SK-N-SH treated with all-trans-retinoic acid at 6 μM for 48 hours (cell line): ENCODE results near the gene SORCS2.

Source experiments
- OSR1 ChIP-seq: fragments of 250-450 bp; sonication (Bioruptor Pico); IDR thresholded peaks from 2 replicates; pipeline ENCODE4 v1.8.0; 2022; ENCODE audit warnings: moderate library complexity, mild to moderate bottlenecking, inconsistent platforms
- PPARA ChIP-seq: fragments of 250-450 bp; sonication (Bioruptor Pico); IDR thresholded peaks from 2 replicates; pipeline ENCODE4 v1.5.0; 2020; ENCODE audit warnings: mild to moderate bottlenecking, borderline replicate concordance
- RARB ChIP-seq: fragments of 250-450 bp; sonication (Bioruptor Pico); IDR thresholded peaks from 2 replicates; pipeline ENCODE4 v1.8.0; 2021; ENCODE audit warnings: mild to moderate bottlenecking, moderate library complexity
- TOX ChIP-seq: fragments of 250-450 bp; sonication (Bioruptor Pico); IDR thresholded peaks from 2 replicates; pipeline ENCODE4 v1.8.0; 2021; ENCODE audit warnings: mild to moderate bottlenecking, moderate library complexity, borderline replicate concordance
- ZFP3 ChIP-seq: fragments of 250-450 bp; sonication (Bioruptor Pico); IDR thresholded peaks from 2 replicates; pipeline ENCODE4 v1.5.0; 2020; ENCODE audit warnings: mild to moderate bottlenecking, moderate library complexity
- ZNF565 ChIP-seq: fragments of 450-650 bp; formaldehyde crosslinking; conservative IDR thresholded peaks from 2 replicates; pipeline ENCODE4 v1.5.0; 2020; ENCODE audit warnings: low read depth, mild to moderate bottlenecking, moderate library complexity
- ZNF8 ChIP-seq: fragments of 450-650 bp; formaldehyde crosslinking; IDR thresholded peaks from 2 replicates; pipeline ENCODE4 v1.5.0; 2020; ENCODE audit warnings: mild to moderate bottlenecking, moderate library complexity
- TF ChIP-seq, protein P1 (sequence below): fragments of 250-450 bp; sonication (Bioruptor Pico); IDR thresholded peaks from 2 replicates; pipeline ENCODE4 v1.8.0; 2021; ENCODE audit warnings: low read depth, mild to moderate bottlenecking, moderate library complexity, borderline replicate concordance
- TF ChIP-seq, protein P2 (sequence below): fragments of 250-450 bp; sonication (Bioruptor Pico); IDR thresholded peaks from 2 replicates; pipeline ENCODE4 v1.8.0; 2020; ENCODE audit warnings: mild to moderate bottlenecking, moderate library complexity, borderline replicate concordance
- TF ChIP-seq, protein P3 (sequence below): fragments of 250-450 bp; sonication (Bioruptor Pico); IDR thresholded peaks from 2 replicates; pipeline ENCODE4 v1.5.1; 2020; ENCODE audit warnings: low read depth, mild to moderate bottlenecking, moderate library complexity

GRCh38 chr4:7158991-7159390, 33.3 kb upstream of the SORCS2 start:
- TF ChIP-seq PPARA (CRISPR knock-in tag) (no peak), ZNF565 (CRISPR knock-in tag) (no peak), TOX (CRISPR knock-in tag) (no peak), ZNF8 (CRISPR knock-in tag) (no peak), RARB (CRISPR knock-in tag) (no peak), ZFP3 (CRISPR knock-in tag) (no peak), OSR1 (CRISPR knock-in tag) (no peak)
- TF ChIP-seq, protein P1, sequence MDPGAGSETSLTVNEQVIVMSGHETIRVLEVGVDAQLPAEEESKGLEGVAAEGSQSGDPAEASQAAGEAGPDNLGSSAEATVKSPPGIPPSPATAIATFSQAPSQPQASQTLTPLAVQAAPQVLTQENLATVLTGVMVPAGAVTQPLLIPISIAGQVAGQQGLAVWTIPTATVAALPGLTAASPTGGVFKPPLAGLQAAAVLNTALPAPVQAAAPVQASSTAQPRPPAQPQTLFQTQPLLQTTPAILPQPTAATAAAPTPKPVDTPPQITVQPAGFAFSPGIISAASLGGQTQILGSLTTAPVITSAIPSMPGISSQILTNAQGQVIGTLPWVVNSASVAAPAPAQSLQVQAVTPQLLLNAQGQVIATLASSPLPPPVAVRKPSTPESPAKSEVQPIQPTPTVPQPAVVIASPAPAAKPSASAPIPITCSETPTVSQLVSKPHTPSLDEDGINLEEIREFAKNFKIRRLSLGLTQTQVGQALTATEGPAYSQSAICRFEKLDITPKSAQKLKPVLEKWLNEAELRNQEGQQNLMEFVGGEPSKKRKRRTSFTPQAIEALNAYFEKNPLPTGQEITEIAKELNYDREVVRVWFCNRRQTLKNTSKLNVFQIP, result no peak
- TF ChIP-seq, protein P2, sequence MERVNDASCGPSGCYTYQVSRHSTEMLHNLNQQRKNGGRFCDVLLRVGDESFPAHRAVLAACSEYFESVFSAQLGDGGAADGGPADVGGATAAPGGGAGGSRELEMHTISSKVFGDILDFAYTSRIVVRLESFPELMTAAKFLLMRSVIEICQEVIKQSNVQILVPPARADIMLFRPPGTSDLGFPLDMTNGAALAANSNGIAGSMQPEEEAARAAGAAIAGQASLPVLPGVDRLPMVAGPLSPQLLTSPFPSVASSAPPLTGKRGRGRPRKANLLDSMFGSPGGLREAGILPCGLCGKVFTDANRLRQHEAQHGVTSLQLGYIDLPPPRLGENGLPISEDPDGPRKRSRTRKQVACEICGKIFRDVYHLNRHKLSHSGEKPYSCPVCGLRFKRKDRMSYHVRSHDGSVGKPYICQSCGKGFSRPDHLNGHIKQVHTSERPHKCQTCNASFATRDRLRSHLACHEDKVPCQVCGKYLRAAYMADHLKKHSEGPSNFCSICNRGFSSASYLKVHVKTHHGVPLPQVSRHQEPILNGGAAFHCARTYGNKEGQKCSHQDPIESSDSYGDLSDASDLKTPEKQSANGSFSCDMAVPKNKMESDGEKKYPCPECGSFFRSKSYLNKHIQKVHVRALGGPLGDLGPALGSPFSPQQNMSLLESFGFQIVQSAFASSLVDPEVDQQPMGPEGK (CRISPR knock-in tag), result no peak
- TF ChIP-seq, protein P3, sequence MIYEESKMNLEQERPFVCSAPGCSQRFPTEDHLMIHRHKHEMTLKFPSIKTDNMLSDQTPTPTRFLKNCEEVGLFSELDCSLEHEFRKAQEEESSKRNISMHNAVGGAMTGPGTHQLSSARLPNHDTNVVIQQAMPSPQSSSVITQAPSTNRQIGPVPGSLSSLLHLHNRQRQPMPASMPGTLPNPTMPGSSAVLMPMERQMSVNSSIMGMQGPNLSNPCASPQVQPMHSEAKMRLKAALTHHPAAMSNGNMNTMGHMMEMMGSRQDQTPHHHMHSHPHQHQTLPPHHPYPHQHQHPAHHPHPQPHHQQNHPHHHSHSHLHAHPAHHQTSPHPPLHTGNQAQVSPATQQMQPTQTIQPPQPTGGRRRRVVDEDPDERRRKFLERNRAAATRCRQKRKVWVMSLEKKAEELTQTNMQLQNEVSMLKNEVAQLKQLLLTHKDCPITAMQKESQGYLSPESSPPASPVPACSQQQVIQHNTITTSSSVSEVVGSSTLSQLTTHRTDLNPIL (CRISPR knock-in tag), result no peak
